HCT116 (cell line): ENCODE data around the gene ENDOG. TPM values are rescaled to one million over a fixed set of nuclear protein-coding genes. Genes with fewer than 3 reads are reported as not detected.

Experiments
- ATAC-seq: fragments of 200-7000 bp; cut with Tn5 transposase; 2 replicates; pipeline ENCODE4 v1.9.1; 2020; ENCODE audit warnings: mild to moderate bottlenecking, moderate library complexity
- BruUV-seq: library from RNA; stranded (reverse); fragments of 400-500 nt; replicated peaks from 2 replicates; lab custom pipeline; 2021; lab: Mats Ljungman, UMichigan
- CTCF ChIA-PET: fragments of 300-600 bp; sonication (Branson Sonifier 250); formaldehyde crosslinking; loops from one replicate; lab custom pipeline; 2021; ENCODE audit warnings: antibody characterized with exemption; lab: Charles Lee
- POLR2A ChIA-PET: fragments of 300-600, 350-600 bp; sonication (Branson Sonifier 250); formaldehyde crosslinking; loops from one replicate; lab custom pipeline; 2021; ENCODE audit warnings: antibody characterized with exemption; lab: Charles Lee
- RAD21 ChIA-PET, 2 experiments: fragments of 300-600 bp; sonication (Branson Sonifier 250); formaldehyde crosslinking; loops; one replicate each; lab custom pipeline; 2023; ENCODE audit warnings: low total read pairs in 2 of 2; ENCODE audit not compliant: uncharacterized antibody in 2 of 2, unreplicated experiment in 2 of 2, low non-redundant PET in 1 of 2; lab: Charles Lee
- DNase-seq: peaks from one replicate; pipeline ENCODE4 v3.0.0-alpha.2; 2010; ENCODE audit warnings: low read depth, low spot score
- H2AFZ ChIP-seq: fragments of 200-600 bp; shearing (Covaris generic), sonication (generic); 2 replicates; pipeline ENCODE4 v1.6.1; 2017; ENCODE audit warnings: low read depth, mixed run types, mixed read lengths, antibody characterized with exemption, low read length; ENCODE audit not compliant: poor library complexity, severe bottlenecking
- H3K27ac ChIP-seq: 2 replicates; pipeline ENCODE4 v1.5.1; 2012; ENCODE audit warnings: low read depth, low read length
- H3K27me3 ChIP-seq: fragments of 200-600 bp; sonication (generic); 2 replicates; pipeline ENCODE4 v1.6.1; 2016; ENCODE audit warnings: mixed run types, low read length, mixed read lengths; ENCODE audit not compliant: insufficient read depth
- H3K36me3 ChIP-seq, 2 experiments: fragments of 200-500 bp in 1 of 2; fragments of 200-600 bp in 1 of 2; sonication (Bioruptor generic) in 1 of 2; sonication (generic) in 1 of 2; 2 replicates each; pipeline versions ENCODE4 v1.5.1 to v1.6.1; 2014 to 2016; ENCODE audit warnings: low read length in 2 of 2, inconsistent platforms in 1 of 2, mixed read lengths in 1 of 2, mixed run types in 1 of 2; ENCODE audit not compliant: insufficient read depth in 2 of 2, control insufficient read depth in 1 of 2
- H3K4me1 ChIP-seq, 2 experiments: fragments of 200-600 bp in 1 of 2; sonication (generic) in 1 of 2; 2 replicates each; pipeline versions ENCODE4 v1.5.1 to v1.6.1; 2012 to 2017; ENCODE audit warnings: low read length in 2 of 2, inconsistent platforms in 1 of 2, mild to moderate bottlenecking in 1 of 2, mixed read lengths in 1 of 2, mixed run types in 1 of 2, moderate library complexity in 1 of 2; ENCODE audit not compliant: insufficient read depth in 2 of 2, control insufficient read depth in 1 of 2
- H3K4me2 ChIP-seq: fragments of 200-600 bp; sonication (generic); 2 replicates; pipeline ENCODE4 v1.6.1; 2017; ENCODE audit warnings: mixed run types, low read length, mixed read lengths
- H3K4me3 ChIP-seq, 2 experiments: fragments of 200-600 bp in 1 of 2; sonication (generic) in 1 of 2; replicated peaks in 1 of 2; 2 replicates each; pipeline ENCODE4 v1.5.1; 2011 to 2016; ENCODE audit warnings: low read length in 2 of 2, control low read depth in 1 of 2, low read depth in 1 of 2, mild to moderate bottlenecking in 1 of 2, mixed read lengths in 1 of 2, mixed run types in 1 of 2
- H3K79me2 ChIP-seq: fragments of 200-600 bp; sonication (generic); 2 replicates; pipeline ENCODE4 v1.6.1; 2017; ENCODE audit warnings: mild to moderate bottlenecking, mixed run types, low read length, moderate library complexity, mixed read lengths; ENCODE audit not compliant: insufficient read depth
- H3K9ac ChIP-seq: fragments of 200-600 bp; sonication (generic); 2 replicates; pipeline ENCODE4 v1.6.1; 2016; ENCODE audit warnings: low read length, mixed read lengths
- H3K9me2 ChIP-seq: fragments of 200-600 bp; sonication (generic), shearing (Covaris generic); 2 replicates; pipeline ENCODE4 v1.6.1; 2017; ENCODE audit warnings: mixed run types, mild to moderate bottlenecking, moderate library complexity; ENCODE audit not compliant: insufficient read depth
- H3K9me3 ChIP-seq, 2 experiments: fragments of 200-500 bp in 1 of 2; fragments of 200-600 bp in 1 of 2; sonication (Bioruptor generic) in 1 of 2; sonication (generic) in 1 of 2; 2 replicates each; pipeline ENCODE4 v1.6.1; 2014 to 2017; ENCODE audit warnings: low read length in 2 of 2, mixed read lengths in 2 of 2, inconsistent platforms in 1 of 2, low read depth in 1 of 2, mild to moderate bottlenecking in 1 of 2, mixed run types in 1 of 2, moderate library complexity in 1 of 2; ENCODE audit not compliant: control insufficient read depth in 1 of 2, insufficient read depth in 1 of 2
- H4K20me1 ChIP-seq: fragments of 200-600 bp; sonication (generic), shearing (Covaris generic); 2 replicates; pipeline ENCODE4 v1.6.1; 2017; ENCODE audit warnings: mixed run types, mild to moderate bottlenecking, moderate library complexity; ENCODE audit not compliant: insufficient read depth
- ATF3 ChIP-seq: IDR thresholded peaks from 2 replicates; pipeline ENCODE4 v1.6.1; 2012
- CEBPB ChIP-seq: IDR thresholded peaks from 2 replicates; pipeline ENCODE4 v1.6.1; 2012; ENCODE audit warnings: low read depth
- CTCF ChIP-seq, 3 experiments: fragments of 200-600 bp in 1 of 3; sonication (generic) in 1 of 3; IDR thresholded peaks in 2 of 3; conservative IDR thresholded peaks in 1 of 3; 2 replicates each; pipeline ENCODE4 v1.5.1; 2012 to 2017; ENCODE audit warnings: low read depth in 2 of 3, low read length in 2 of 3, antibody characterized with exemption in 1 of 3, borderline replicate concordance in 1 of 3, control low read depth in 1 of 3, mild to moderate bottlenecking in 1 of 3, mixed read lengths in 1 of 3, mixed run types in 1 of 3, moderate library complexity in 1 of 3; ENCODE audit not compliant: insufficient read depth in 1 of 3
- EZH2 ChIP-seq: fragments of 200-600 bp; sonication (generic); IDR thresholded peaks from 2 replicates; pipeline ENCODE4 v1.6.1; 2017; ENCODE audit warnings: antibody characterized with exemption, mixed run types
- EZH2phosphoT487 ChIP-seq: fragments of 200-600 bp; IDR thresholded peaks from 2 replicates; pipeline ENCODE4 v1.6.1; 2018; ENCODE audit warnings: antibody characterized with exemption, borderline replicate concordance
- FOSL1 ChIP-seq: IDR thresholded peaks from 2 replicates; pipeline ENCODE4 v1.6.1; 2012; ENCODE audit warnings: low read depth
- JUND ChIP-seq: IDR thresholded peaks from 2 replicates; pipeline ENCODE4 v1.6.1; 2012
- RAD21 ChIP-seq: IDR thresholded peaks from 2 replicates; pipeline ENCODE4 v1.6.1; 2012; ENCODE audit warnings: low read depth, mild to moderate bottlenecking
- SRF ChIP-seq: IDR thresholded peaks from 2 replicates; pipeline ENCODE4 v1.6.1; 2012; ENCODE audit warnings: low read depth
- intact Hi-C: fragments of 100-400 bp; cut with micrococcal nuclease; formaldehyde crosslinking; loops from 2 replicates; pipeline ENCODE4 v1.10.0; 2022
- total RNA-seq: library from RNA; stranded (reverse); gene quantifications from one replicate; pipeline ENCODE4 v1.2.1, GENCODE V29; 2021; ENCODE audit not compliant: unreplicated experiment

Gene ENDOG
- total RNA-seq, 1 experiment from 2014 or later, result 27.2 TPM

GRCh38 chr9:128824911-128825310, 6.6 kb downstream of the ENDOG start:
- Histone ChIP-seq H3K9ac (no peak overlapping the region), H3K4me3 (no peak overlapping the region), H3K36me3 (peaks cover 29 to 36% of the 10 kb centered on the region in 2 experiments; a peak in 3 of 4 replicates), H3K9me3 (no peaks in the 10 kb centered on the region), H3K9me2 (no peaks in the 10 kb centered on the region), H3K4me2 (no peak overlapping the region), H3K4me1 (peaks cover 10 to 17% of the 10 kb centered on the region in 2 experiments), H4K20me1 (0 out of 2 replicates have a peak, but pooled peaks cover 5% of the 10 kb centered on the region), H3K27ac (no peak overlapping the region), H3K27me3 (no peaks in the 10 kb centered on the region), H3K79me2 (peaks cover 25% of the 10 kb centered on the region), H2AFZ (no peak overlapping the region)
- TF ChIP-seq CTCF (IDR thresholded peaks at IDR 0.05 in 2 of 3, conservative IDR thresholded peaks at IDR 0.05 in 1 of 3; ENCODE audit: borderline replicate concordance in 1 of 3, insufficient read depth in 1 of 3, low read depth in 2 of 3, low read length in 2 of 3), result 0 out of 6 replicates have a peak, but pooled peaks of 1 of the 3 experiments have one; percentile 12
- no peak for TF ChIP-seq CEBPB
- no peak for DNase-seq
- ChIA-PET RAD21 (no interaction called here), POLR2A (no interaction called here), CTCF (no interaction called here)
- intact Hi-C loops, result no loop called here
- BruUV-seq, result no TSS peak
- no peak for ATAC-seq

GRCh38 chr9:128825923-128826700, 7.8 kb downstream of the ENDOG start:
- H3K9ac ChIP-seq, result no peak overlapping the region
- no peak overlapping the region for H2AFZ ChIP-seq
- no peak for TF ChIP-seq JUND
- TF ChIP-seq RAD21, result no peak
- TF ChIP-seq EZH2phosphoT487, result no peak
- peak in 2 of 3 experiments; percentile 32 to 38; a peak in 2 of 6 replicates for TF ChIP-seq CTCF (IDR thresholded peaks at IDR 0.05 in 2 of 3, conservative IDR thresholded peaks at IDR 0.05 in 1 of 3; ENCODE audit: borderline replicate concordance in 1 of 3, insufficient read depth in 1 of 3, low read depth in 2 of 3, low read length in 2 of 3)
- no peak for TF ChIP-seq SRF
- TF ChIP-seq ATF3, result no peak
- no peak for TF ChIP-seq FOSL1
- no peak for TF ChIP-seq EZH2
- no peak for TF ChIP-seq CEBPB
- CTCF ChIA-PET, result no interaction called here
- peaks cover 11 to 17% of the 10 kb centered on the region in 2 experiments for H3K4me1 ChIP-seq
- RAD21 ChIA-PET, result no interaction called here
- peak; percentile 39 for ATAC-seq
- H3K9me3 ChIP-seq, result no peaks in the 10 kb centered on the region
- H3K27me3 ChIP-seq, result no peaks in the 10 kb centered on the region
- no peaks in the 10 kb centered on the region for H3K9me2 ChIP-seq
- peaks cover 25% of the 10 kb centered on the region for H3K79me2 ChIP-seq
- no peak overlapping the region for H3K4me2 ChIP-seq
- DNase-seq, result peak; percentile 8
- POLR2A ChIA-PET, result no interaction called here
- H4K20me1 ChIP-seq, result 0 out of 2 replicates have a peak, but pooled peaks cover 5% of the 10 kb centered on the region
- intact Hi-C loops, result no loop called here
- no TSS peak for BruUV-seq
- no peak overlapping the region for H3K27ac ChIP-seq
- H3K4me3 ChIP-seq, result no peak overlapping the region
- peaks cover 29 to 36% of the 10 kb centered on the region in 2 experiments; a peak in 3 of 4 replicates for H3K36me3 ChIP-seq
